ENCODE data around the gene IL7R.

IL7R gene

DNA sequence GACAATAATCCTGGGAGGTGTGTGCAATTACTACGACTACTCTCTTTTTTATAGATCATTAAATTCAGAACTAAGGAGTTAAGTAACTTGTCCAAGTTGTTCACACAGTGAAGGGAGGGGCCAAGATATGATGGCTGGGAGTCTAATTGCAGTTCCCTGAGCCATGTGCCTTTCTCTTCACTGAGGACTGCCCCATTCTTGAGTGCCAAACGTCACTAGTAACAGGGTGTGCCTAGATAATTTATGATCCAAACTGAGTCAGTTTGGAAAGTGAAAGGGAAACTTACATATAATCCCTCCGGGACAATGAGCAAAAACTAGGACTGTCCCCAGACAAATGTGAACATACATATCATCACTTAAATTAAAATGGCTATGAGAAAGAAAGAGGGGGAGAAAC lies 20.2 kb downstream of the IL7R start:
- H3K4me1 ChIP-seq (ENCODE audit: control insufficient read depth, insufficient read depth, low read length, unreplicated experiment): peaks cover 22% of the 10 kb centered on the region
- no peak overlapping the region for H2AFZ ChIP-seq (ENCODE audit: low read length, unreplicated experiment)
- no peaks in the 10 kb centered on the region for H3K27me3 ChIP-seq (ENCODE audit: insufficient read depth, low read length)
- peak overlapping the region; percentile 73 for H3K27ac ChIP-seq (ENCODE audit: low read depth, low read length)
- peak overlapping the region; percentile 27; the same call in 1 of the 2 replicates for H3K4me3 ChIP-seq (ENCODE audit: low read depth, low read length)
- H3K79me2 ChIP-seq (ENCODE audit: control insufficient read depth, insufficient read depth, low read length, unreplicated experiment): no peaks in the 10 kb centered on the region
- peaks cover 45% of the 10 kb centered on the region for H3K36me3 ChIP-seq (ENCODE audit: insufficient read depth, low read length)

DNA sequence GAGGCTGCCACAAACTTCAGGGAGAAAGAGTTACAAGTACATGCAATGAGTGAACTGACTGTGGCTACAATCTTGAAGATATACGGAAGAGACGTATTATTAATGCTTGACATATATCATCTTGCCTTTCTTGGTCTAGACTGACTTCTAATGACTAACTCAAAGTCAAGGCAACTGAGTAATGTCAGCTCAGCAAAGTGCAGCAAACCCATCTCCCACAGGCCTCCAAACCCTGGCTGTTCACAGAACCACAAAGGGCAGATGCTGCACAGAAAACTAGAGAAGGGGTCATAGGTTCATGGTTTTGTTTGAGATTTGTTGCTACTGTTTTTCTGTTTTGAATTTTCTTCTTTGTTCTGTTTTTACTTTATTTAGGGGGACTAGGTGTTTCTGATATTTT lies 21.0 kb downstream of the IL7R start:
- Histone ChIP-seq H3K36me3 (ENCODE audit: insufficient read depth, low read length) (peaks cover 45% of the 10 kb centered on the region; the same call in 1 of the 2 replicates), H3K27ac (ENCODE audit: low read depth, low read length) (peak overlapping the region; percentile 73), H3K27me3 (ENCODE audit: insufficient read depth, low read length) (no peaks in the 10 kb centered on the region), H3K4me1 (ENCODE audit: control insufficient read depth, insufficient read depth, low read length, unreplicated experiment) (peaks cover 22% of the 10 kb centered on the region), H3K79me2 (ENCODE audit: control insufficient read depth, insufficient read depth, low read length, unreplicated experiment) (no peaks in the 10 kb centered on the region), H3K4me3 (ENCODE audit: low read depth, low read length) (0 out of 2 replicates have a peak overlapping the region, but pooled peaks have one; percentile 27), H2AFZ (ENCODE audit: low read length, unreplicated experiment) (no peak overlapping the region)

DNA sequence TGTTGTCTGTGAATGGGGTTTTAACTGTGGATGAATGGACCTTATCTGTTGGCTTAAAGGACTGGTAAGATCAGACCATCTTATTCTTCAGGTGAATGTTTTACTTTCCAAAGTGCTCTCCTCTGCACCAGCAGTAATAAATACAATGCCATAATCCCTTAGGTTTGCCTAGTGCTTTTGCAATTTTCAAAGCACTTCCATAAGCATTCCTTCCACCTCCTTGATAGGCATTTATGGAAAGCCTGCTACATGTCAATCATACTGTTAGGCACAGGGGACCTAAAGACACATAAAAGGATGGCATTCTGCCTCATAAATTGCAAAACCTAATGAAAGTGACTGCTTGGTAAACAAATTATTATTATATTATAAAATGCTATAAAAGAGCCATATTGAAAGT lies 21.4 kb downstream of the IL7R start:
- H3K79me2 ChIP-seq (ENCODE audit: control insufficient read depth, insufficient read depth, low read length, unreplicated experiment): no peaks in the 10 kb centered on the region
- peaks cover 23% of the 10 kb centered on the region for H3K4me1 ChIP-seq (ENCODE audit: control insufficient read depth, insufficient read depth, low read length, unreplicated experiment)
- no peak overlapping the region for H2AFZ ChIP-seq (ENCODE audit: low read length, unreplicated experiment)
- peaks cover 44% of the 10 kb centered on the region; the same call in 1 of the 2 replicates for H3K36me3 ChIP-seq (ENCODE audit: insufficient read depth, low read length)
- H3K27ac ChIP-seq (ENCODE audit: low read depth, low read length): peak overlapping the region; percentile 73
- no peak overlapping the region for H3K4me3 ChIP-seq (ENCODE audit: low read depth, low read length)
- H3K27me3 ChIP-seq (ENCODE audit: insufficient read depth, low read length): no peaks in the 10 kb centered on the region

DNA sequence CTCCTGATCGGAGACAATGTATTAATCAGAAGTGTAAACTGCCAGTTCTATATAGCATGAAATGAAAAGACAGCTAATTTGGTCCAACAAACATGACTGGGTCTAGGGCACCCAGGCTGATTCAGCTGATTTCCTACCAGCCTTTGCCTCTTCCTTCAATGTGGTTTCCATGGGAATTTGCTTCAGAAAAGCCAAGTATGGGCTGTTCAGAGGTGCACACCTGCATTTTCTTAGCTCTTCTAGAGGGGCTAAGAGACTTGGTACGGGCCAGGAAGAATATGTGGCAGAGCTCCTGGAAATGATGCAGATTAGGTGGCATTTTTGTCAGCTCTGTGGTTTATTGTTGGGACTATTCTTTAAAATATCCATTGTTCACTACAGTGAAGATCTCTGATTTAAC lies 22.4 kb downstream of the IL7R start:
- peaks cover 34% of the 10 kb centered on the region for H3K4me1 ChIP-seq (ENCODE audit: control insufficient read depth, insufficient read depth, low read length, unreplicated experiment)
- no peaks in the 10 kb centered on the region for H3K27me3 ChIP-seq (ENCODE audit: insufficient read depth, low read length)
- H2AFZ ChIP-seq (ENCODE audit: low read length, unreplicated experiment): no peak overlapping the region
- peaks cover 35% of the 10 kb centered on the region; the same call in 1 of the 2 replicates for H3K36me3 ChIP-seq (ENCODE audit: insufficient read depth, low read length)
- no peaks in the 10 kb centered on the region for H3K79me2 ChIP-seq (ENCODE audit: control insufficient read depth, insufficient read depth, low read length, unreplicated experiment)
- H3K27ac ChIP-seq (ENCODE audit: low read depth, low read length): no peak overlapping the region
- no peak overlapping the region for H3K4me3 ChIP-seq (ENCODE audit: low read depth, low read length)

DNA sequence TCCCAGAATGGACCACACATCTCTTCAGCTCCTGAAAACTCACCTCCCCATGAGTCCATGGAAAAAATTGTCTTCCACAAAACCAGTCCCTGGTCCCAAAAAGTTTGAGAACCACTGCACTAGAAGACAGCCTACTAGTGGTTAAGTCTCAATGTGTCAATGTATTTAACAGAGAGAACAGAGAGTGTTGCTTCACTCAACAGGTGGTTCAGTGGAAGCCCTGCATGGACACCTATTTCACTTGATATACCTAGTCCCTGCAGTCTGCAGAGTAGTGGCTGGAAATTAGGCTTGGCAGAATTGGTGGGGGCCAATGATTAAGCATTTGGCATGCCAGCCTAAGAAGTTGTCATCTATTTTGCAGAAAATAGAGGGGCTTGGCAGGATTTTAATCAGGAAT lies 23.0 kb downstream of the IL7R start:
- Histone ChIP-seq H3K79me2 (ENCODE audit: control insufficient read depth, insufficient read depth, low read length, unreplicated experiment) (no peaks in the 10 kb centered on the region), H3K4me3 (ENCODE audit: low read depth, low read length) (no peak overlapping the region), H2AFZ (ENCODE audit: low read length, unreplicated experiment) (no peak overlapping the region), H3K4me1 (ENCODE audit: control insufficient read depth, insufficient read depth, low read length, unreplicated experiment) (peaks cover 39% of the 10 kb centered on the region), H3K36me3 (ENCODE audit: insufficient read depth, low read length) (peaks cover 30% of the 10 kb centered on the region; the same call in 1 of the 2 replicates), H3K27me3 (ENCODE audit: insufficient read depth, low read length) (no peaks in the 10 kb centered on the region), H3K27ac (ENCODE audit: low read depth, low read length) (no peak overlapping the region)

DNA sequence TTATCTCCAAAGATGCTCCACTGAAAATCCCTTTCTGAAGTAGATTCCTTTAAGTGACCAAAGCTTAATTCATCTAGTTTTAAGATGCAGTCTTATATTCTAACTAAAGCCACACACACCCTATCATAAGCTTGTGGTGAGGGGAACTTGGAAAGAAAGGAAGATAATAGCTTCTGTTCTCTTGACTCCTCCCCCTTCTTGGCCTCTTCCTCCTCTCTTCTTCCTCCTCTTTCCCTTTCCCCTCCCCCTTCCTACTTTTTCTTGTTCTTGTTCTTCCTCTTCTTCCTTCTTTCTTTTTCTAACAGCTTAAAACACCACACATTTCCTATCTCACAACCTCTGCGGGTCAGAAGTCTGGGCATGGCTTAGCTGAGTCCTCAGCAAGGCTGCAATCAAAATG lies 23.5 kb downstream of the IL7R start:
- Histone ChIP-seq H3K27ac (ENCODE audit: low read depth, low read length) (no peak overlapping the region), H3K36me3 (ENCODE audit: insufficient read depth, low read length) (peaks cover 26% of the 10 kb centered on the region; the same call in 1 of the 2 replicates), H2AFZ (ENCODE audit: low read length, unreplicated experiment) (no peak overlapping the region), H3K27me3 (ENCODE audit: insufficient read depth, low read length) (no peaks in the 10 kb centered on the region), H3K4me3 (ENCODE audit: low read depth, low read length) (no peak overlapping the region), H3K79me2 (ENCODE audit: control insufficient read depth, insufficient read depth, low read length, unreplicated experiment) (no peaks in the 10 kb centered on the region), H3K4me1 (ENCODE audit: control insufficient read depth, insufficient read depth, low read length, unreplicated experiment) (peaks cover 44% of the 10 kb centered on the region)

DNA sequence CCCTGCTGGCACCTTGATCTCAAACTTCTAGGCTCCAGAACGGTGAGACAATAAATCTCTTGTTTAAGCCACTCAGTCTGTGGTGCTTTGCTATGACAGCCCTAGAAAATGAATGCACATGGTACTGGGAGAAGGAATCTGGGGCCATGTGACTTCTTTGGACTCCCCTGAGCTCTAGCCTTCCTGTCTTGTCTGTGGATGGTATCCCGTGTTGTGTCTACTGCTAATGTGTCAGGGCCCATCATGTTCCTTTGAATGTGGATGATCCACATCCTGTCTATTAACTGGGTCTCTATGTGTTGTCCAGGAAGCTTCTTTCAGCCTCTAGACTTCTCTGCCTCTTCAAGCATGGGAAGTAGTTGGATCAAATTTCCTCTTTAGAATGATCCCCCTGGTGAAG lies 25.1 kb downstream of the IL7R start:
- Histone ChIP-seq H3K36me3 (ENCODE audit: insufficient read depth, low read length) (peaks cover 10% of the 10 kb centered on the region; the same call in 1 of the 2 replicates), H2AFZ (ENCODE audit: low read length, unreplicated experiment) (no peak overlapping the region), H3K4me1 (ENCODE audit: control insufficient read depth, insufficient read depth, low read length, unreplicated experiment) (peaks cover 37% of the 10 kb centered on the region)

DNA sequence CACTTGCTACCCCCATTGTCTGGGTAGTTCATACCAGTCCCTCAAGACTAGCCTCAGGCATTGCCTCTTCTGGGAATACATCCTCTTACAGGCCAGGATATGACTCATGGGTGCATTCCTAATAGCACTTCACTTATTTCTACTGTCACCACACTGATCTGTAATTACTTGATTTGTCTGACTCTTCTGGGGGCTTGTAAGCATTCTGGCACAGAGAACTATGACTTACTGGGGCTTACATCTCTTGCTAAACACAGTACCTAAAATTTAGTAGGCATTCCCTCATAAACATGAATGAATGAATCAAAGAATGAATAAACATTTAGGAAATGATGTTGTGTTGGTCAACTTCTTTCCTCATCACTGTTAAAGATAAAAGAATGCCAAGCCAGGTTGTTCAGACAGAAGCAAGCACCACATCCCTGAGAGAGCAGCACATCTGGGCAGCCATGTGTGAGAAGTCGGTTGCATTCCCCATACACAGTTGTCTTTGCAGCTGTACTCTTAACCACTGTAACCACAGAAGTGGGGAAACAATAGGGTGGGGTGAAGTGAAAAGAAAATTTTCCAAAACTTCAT lies 27.6 kb downstream of the IL7R start:
- no peaks in the 10 kb centered on the region for H3K36me3 ChIP-seq (ENCODE audit: insufficient read depth, low read length)
- peaks cover 23% of the 10 kb centered on the region for H3K4me1 ChIP-seq (ENCODE audit: control insufficient read depth, insufficient read depth, low read length, unreplicated experiment)
- H3K27ac ChIP-seq (ENCODE audit: low read depth, low read length): peak overlapping the region; percentile 77
- no peak overlapping the region for H3K4me3 ChIP-seq (ENCODE audit: low read depth, low read length)
- H3K79me2 ChIP-seq (ENCODE audit: control insufficient read depth, insufficient read depth, low read length, unreplicated experiment): no peaks in the 10 kb centered on the region
- H2AFZ ChIP-seq (ENCODE audit: low read length, unreplicated experiment): no peak overlapping the region
- no peaks in the 10 kb centered on the region for H3K27me3 ChIP-seq (ENCODE audit: insufficient read depth, low read length)

More for the DNA sequence above, 25.1 kb downstream of the IL7R start:
- Histone ChIP-seq H3K27ac (ENCODE audit: low read depth, low read length) (no peak overlapping the region), H3K27me3 (ENCODE audit: insufficient read depth, low read length) (no peaks in the 10 kb centered on the region), H3K4me3 (ENCODE audit: low read depth, low read length) (no peak overlapping the region), H3K79me2 (ENCODE audit: control insufficient read depth, insufficient read depth, low read length, unreplicated experiment) (no peaks in the 10 kb centered on the region)

DNA sequence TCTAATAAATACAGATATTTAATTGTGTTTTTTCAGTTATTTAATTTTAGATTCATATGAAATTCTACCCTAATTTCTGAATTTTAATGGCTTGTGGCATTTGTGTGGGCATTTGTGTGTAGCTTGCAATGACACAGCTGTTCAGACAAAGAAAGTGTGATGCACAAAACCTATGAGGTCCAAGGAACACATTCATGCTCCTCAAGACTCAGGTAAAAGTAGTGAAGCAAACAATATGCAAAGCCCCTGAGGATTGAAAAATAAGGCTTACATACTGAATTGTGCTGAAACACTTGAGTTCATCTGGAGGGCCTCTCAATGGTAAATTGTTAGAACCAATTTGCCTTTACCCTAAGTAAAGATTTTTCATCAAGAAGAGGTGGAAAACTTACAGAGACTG lies 28.1 kb downstream of the IL7R start:
- no peaks in the 10 kb centered on the region for H3K36me3 ChIP-seq (ENCODE audit: insufficient read depth, low read length)
- H3K27ac ChIP-seq (ENCODE audit: low read depth, low read length): peak overlapping the region; percentile 77
- H3K4me3 ChIP-seq (ENCODE audit: low read depth, low read length): no peak overlapping the region
- H3K27me3 ChIP-seq (ENCODE audit: insufficient read depth, low read length): no peaks in the 10 kb centered on the region
- peaks cover 23% of the 10 kb centered on the region for H3K4me1 ChIP-seq (ENCODE audit: control insufficient read depth, insufficient read depth, low read length, unreplicated experiment)
- peak overlapping the region; percentile 29 for H2AFZ ChIP-seq (ENCODE audit: low read length, unreplicated experiment)
- no peaks in the 10 kb centered on the region for H3K79me2 ChIP-seq (ENCODE audit: control insufficient read depth, insufficient read depth, low read length, unreplicated experiment)

DNA sequence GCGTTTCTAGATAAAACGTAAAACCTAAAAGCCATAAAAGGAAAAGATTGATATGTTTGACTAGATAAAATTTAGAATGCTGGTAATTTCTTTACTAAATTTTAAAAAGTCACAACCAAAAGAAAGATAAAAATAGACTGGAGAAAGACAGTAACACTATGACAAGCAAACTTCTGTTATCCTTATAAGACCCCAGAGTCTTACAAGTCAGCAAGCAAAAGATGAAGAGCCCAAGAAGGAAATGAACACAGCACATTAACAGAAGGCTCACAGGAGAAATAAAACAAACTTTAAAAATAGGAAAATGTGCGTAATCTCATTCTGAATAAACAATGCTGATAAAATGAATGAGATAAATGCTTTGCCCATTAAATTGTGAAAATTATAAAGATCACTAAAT lies 29.7 kb downstream of the IL7R start:
- Histone ChIP-seq H3K79me2 (ENCODE audit: control insufficient read depth, insufficient read depth, low read length, unreplicated experiment) (no peaks in the 10 kb centered on the region), H3K4me1 (ENCODE audit: control insufficient read depth, insufficient read depth, low read length, unreplicated experiment) (peaks cover 23% of the 10 kb centered on the region), H3K27ac (ENCODE audit: low read depth, low read length) (no peak overlapping the region), H3K27me3 (ENCODE audit: insufficient read depth, low read length) (no peaks in the 10 kb centered on the region), H3K36me3 (ENCODE audit: insufficient read depth, low read length) (no peaks in the 10 kb centered on the region), H2AFZ (ENCODE audit: low read length, unreplicated experiment) (no peak overlapping the region), H3K4me3 (ENCODE audit: low read depth, low read length) (no peak overlapping the region)

DNA sequence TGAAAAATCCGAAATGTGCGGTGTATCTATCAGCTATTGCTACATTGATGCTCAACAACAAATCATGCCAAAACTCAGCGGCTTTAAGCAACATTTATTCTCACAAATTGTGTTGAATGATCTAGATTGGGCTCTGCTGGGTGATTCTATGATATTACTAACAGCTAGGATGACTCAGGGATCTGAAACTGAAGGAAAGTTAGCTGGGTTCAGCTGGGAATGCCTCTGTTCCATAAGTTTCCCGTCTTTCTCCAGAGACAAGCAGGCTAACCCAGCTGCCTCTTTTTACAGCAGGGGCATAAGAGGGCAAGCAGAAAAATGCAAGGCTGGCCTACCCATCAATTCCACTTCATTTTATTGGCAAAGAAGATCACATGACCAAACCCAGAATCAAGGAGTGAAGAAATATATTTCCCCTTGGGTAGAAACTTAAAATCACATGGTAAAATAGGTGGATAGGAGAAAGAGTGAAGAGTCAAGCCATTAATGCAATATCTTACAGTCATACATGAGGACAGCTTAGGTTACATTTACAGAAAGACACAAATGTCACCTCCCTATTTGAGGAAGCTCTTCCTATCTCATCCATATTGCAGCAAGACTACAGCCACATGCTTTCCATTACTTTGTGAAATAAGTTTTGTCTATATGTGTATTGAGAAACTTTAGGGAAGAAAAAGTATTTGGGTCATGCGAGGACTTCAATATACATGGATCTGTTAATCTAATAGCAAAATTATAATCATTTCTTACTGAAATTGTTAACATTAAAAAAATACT lies 30.8 kb downstream of the IL7R start:
- H3K4me1 ChIP-seq (ENCODE audit: control insufficient read depth, insufficient read depth, low read length, unreplicated experiment): peaks cover 23% of the 10 kb centered on the region
- no peak overlapping the region for H3K27ac ChIP-seq (ENCODE audit: low read depth, low read length)
- no peaks in the 10 kb centered on the region for H3K36me3 ChIP-seq (ENCODE audit: insufficient read depth, low read length)
- H3K79me2 ChIP-seq (ENCODE audit: control insufficient read depth, insufficient read depth, low read length, unreplicated experiment): no peaks in the 10 kb centered on the region
- H2AFZ ChIP-seq (ENCODE audit: low read length, unreplicated experiment): no peak overlapping the region
- no peaks in the 10 kb centered on the region for H3K27me3 ChIP-seq (ENCODE audit: insufficient read depth, low read length)
- H3K4me3 ChIP-seq (ENCODE audit: low read depth, low read length): no peak overlapping the region

Measured in ACC112 (cell line).